Panc1 (cell line): ENCODE data around the gene FNIP2. TPM values are rescaled to one million over a fixed set of nuclear protein-coding genes. Genes with fewer than 3 reads are reported as not detected.

Source experiments
- ATAC-seq: fragments of 200-7000 bp; cut with Tn5 transposase; 2 replicates; pipeline ENCODE4 v1.9.1; 2020; ENCODE audit warnings: mild to moderate bottlenecking, moderate library complexity
- BruUV-seq: library from RNA; stranded (reverse); fragments of 400-500 nt; replicated peaks from 2 replicates; lab custom pipeline; 2021; lab: Mats Ljungman, UMichigan
- CTCF ChIA-PET: fragments of 300-600 bp; sonication (Branson Sonifier 250); formaldehyde crosslinking; loops from one replicate; lab custom pipeline; 2022; ENCODE audit warnings: antibody characterized with exemption; lab: Charles Lee
- POLR2A ChIA-PET: fragments of 300-600 bp; sonication (Branson Sonifier 250); formaldehyde crosslinking; loops from one replicate; lab custom pipeline; 2022; ENCODE audit warnings: antibody characterized with exemption; lab: Charles Lee
- DNase-seq: peaks from one replicate; pipeline ENCODE4 v3.0.0-alpha.2; 2010; ENCODE audit warnings: low read depth, low spot score
- H3K27ac ChIP-seq: 2 replicates; pipeline ENCODE4 v1.5.1; 2011; ENCODE audit warnings: mild to moderate bottlenecking, low read length, inconsistent platforms
- H3K27me3 ChIP-seq: fragments of 200-500 bp; sonication (Bioruptor generic); 2 replicates; pipeline ENCODE4 v1.6.0; 2014; ENCODE audit warnings: low read length, inconsistent platforms; ENCODE audit not compliant: control insufficient read depth, insufficient read depth
- H3K36me3 ChIP-seq: fragments of 200-500 bp; sonication (Bioruptor generic); 2 replicates; pipeline ENCODE4 v1.5.1; 2014; ENCODE audit warnings: inconsistent platforms, mild to moderate bottlenecking, low read length, moderate library complexity; ENCODE audit not compliant: control insufficient read depth, insufficient read depth
- H3K4me1 ChIP-seq: 2 replicates; pipeline ENCODE4 v1.5.1; 2011; ENCODE audit warnings: inconsistent platforms, mild to moderate bottlenecking, low read length, moderate library complexity; ENCODE audit not compliant: control insufficient read depth, insufficient read depth
- H3K4me3 ChIP-seq, 2 experiments: 2 replicates each; pipeline ENCODE4 v1.5.1; 2011 to 2012; ENCODE audit warnings: low read depth in 2 of 2, low read length in 2 of 2, mild to moderate bottlenecking in 2 of 2, inconsistent platforms in 1 of 2, moderate library complexity in 1 of 2
- H3K9me3 ChIP-seq: fragments of 200-500 bp; sonication (Bioruptor generic); 2 replicates; pipeline ENCODE4 v1.5.1; 2014; ENCODE audit warnings: low read depth, mild to moderate bottlenecking, inconsistent platforms, low read length, moderate library complexity; ENCODE audit not compliant: control insufficient read depth, insufficient read depth
- POLR2AphosphoS5 ChIP-seq: IDR thresholded peaks from 2 replicates; pipeline ENCODE4 v1.6.1; 2012; ENCODE audit warnings: mild to moderate bottlenecking, low read depth, low read length, moderate library complexity
- SIN3A ChIP-seq: IDR thresholded peaks from 2 replicates; pipeline ENCODE4 v1.6.1; 2012; ENCODE audit warnings: low read depth, mild to moderate bottlenecking, low read length, moderate library complexity, borderline replicate concordance; ENCODE audit not compliant: insufficient read depth
- TCF7L2 ChIP-seq: IDR thresholded peaks from 2 replicates; pipeline ENCODE4 v1.6.1; 2011; ENCODE audit warnings: mild to moderate bottlenecking, low read depth, low read length, inconsistent platforms
- in situ Hi-C: cut with HindIII; loops from 2 replicates; pipeline ENCODE4 v1.10.0; 2016; ENCODE audit warnings: low sequenced_read_pairs, low pct_unique_long_range_greater_than_20kb
- intact Hi-C: fragments of 100-400 bp; cut with micrococcal nuclease; formaldehyde crosslinking; loops from one replicate; pipeline ENCODE4 v1.10.0; 2022; ENCODE audit not compliant: unreplicated experiment
- total RNA-seq: library from RNA; stranded (reverse); gene quantifications from one replicate; pipeline ENCODE4 v1.2.1, GENCODE V29; 2021; ENCODE audit not compliant: unreplicated experiment
- TF ChIP-seq, protein P1 (sequence below): fragments of 450-650 bp; IDR thresholded peaks from 2 replicates; pipeline ENCODE4 v1.5.1; 2017; ENCODE audit warnings: mild to moderate bottlenecking
- TF ChIP-seq, protein P2 (sequence below), 2 experiments: IDR thresholded peaks; 2 replicates each; pipeline ENCODE4 v1.6.1; 2011 to 2012; ENCODE audit warnings: low read depth in 2 of 2, control low read depth in 1 of 2, low read length in 1 of 2, mild to moderate bottlenecking in 1 of 2, moderate library complexity in 1 of 2; ENCODE audit not compliant: insufficient read depth in 1 of 2

FNIP2 gene
- total RNA-seq, 1 experiment from 2014 or later = 17.7 TPM

DNA sequence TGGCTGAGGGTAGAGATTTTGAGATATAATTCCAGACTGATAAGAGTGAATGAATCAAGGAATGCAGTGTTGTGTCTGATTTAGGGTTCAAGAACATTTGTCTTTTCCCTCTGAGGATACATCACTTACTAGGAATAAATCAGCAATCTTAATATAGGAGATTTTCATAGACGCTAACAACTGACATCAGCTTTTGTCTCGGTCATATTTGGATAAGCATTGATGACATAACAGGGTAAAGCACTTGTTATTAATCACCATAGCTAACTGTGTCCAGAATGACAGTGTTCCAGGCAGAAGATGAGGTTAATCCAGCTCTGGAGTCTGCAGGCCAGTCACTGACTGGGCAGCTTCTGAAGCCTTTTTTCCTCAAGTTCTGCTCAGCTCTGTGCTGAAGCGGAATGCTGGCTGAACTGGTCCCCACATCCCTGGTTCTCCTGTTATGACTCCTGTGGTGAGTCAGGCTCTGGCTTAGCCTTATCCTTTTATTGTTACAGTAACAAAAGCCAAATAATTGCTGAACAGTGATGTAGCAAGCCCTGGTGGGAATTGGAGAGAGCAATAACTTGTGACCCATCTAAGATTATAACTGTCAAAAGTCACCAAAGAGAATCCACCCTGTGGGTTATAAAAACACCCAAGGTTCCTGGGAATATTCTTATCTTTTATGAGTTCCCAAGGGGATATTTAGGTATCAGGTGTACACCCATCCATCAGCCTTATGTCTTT is 41.8 kb downstream of the FNIP2 start:
- POLR2A ChIA-PET = interaction anchor here (0.5 kb wide), 1 partner anchor 30 kb away, joined by 3 read pairs; no protein-coding TSS in a partner anchor
- no peak overlapping the region for H3K4me3 ChIP-seq

DNA sequence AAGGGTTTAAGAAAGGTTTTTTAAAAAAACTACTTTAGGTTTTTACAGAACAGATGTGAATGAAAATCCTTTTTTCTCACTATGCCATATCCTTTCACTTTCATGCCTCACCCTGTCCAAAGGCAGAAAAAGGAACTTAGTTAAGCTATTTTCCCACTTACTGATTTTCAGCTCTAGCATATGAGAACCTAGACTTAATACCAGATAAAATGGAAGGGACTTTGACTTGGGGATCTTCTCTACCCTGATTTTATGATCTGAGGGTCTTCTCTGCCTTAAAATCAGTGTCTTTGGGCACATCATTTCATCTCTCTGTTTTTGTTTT is 42.4 kb downstream of the FNIP2 start:
- CTCF ChIA-PET = no interaction called here
- Histone ChIP-seq H3K36me3 (no peaks in the 10 kb centered on the region), H3K27me3 (no peaks in the 10 kb centered on the region), H3K4me1 (peaks cover 29% of the 10 kb centered on the region), H3K9me3 (no peaks in the 10 kb centered on the region), H3K4me3 (no peak overlapping the region), H3K27ac (peak overlapping the region; percentile 72)
- intact Hi-C loops (no loop called here), in situ Hi-C loops (no loop called here)
- TF ChIP-seq POLR2AphosphoS5 (no peak), SIN3A (no peak), TCF7L2 (no peak)
- TF ChIP-seq, protein P1, sequence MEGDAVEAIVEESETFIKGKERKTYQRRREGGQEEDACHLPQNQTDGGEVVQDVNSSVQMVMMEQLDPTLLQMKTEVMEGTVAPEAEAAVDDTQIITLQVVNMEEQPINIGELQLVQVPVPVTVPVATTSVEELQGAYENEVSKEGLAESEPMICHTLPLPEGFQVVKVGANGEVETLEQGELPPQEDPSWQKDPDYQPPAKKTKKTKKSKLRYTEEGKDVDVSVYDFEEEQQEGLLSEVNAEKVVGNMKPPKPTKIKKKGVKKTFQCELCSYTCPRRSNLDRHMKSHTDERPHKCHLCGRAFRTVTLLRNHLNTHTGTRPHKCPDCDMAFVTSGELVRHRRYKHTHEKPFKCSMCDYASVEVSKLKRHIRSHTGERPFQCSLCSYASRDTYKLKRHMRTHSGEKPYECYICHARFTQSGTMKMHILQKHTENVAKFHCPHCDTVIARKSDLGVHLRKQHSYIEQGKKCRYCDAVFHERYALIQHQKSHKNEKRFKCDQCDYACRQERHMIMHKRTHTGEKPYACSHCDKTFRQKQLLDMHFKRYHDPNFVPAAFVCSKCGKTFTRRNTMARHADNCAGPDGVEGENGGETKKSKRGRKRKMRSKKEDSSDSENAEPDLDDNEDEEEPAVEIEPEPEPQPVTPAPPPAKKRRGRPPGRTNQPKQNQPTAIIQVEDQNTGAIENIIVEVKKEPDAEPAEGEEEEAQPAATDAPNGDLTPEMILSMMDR = no peak
- TF ChIP-seq, protein P2, sequence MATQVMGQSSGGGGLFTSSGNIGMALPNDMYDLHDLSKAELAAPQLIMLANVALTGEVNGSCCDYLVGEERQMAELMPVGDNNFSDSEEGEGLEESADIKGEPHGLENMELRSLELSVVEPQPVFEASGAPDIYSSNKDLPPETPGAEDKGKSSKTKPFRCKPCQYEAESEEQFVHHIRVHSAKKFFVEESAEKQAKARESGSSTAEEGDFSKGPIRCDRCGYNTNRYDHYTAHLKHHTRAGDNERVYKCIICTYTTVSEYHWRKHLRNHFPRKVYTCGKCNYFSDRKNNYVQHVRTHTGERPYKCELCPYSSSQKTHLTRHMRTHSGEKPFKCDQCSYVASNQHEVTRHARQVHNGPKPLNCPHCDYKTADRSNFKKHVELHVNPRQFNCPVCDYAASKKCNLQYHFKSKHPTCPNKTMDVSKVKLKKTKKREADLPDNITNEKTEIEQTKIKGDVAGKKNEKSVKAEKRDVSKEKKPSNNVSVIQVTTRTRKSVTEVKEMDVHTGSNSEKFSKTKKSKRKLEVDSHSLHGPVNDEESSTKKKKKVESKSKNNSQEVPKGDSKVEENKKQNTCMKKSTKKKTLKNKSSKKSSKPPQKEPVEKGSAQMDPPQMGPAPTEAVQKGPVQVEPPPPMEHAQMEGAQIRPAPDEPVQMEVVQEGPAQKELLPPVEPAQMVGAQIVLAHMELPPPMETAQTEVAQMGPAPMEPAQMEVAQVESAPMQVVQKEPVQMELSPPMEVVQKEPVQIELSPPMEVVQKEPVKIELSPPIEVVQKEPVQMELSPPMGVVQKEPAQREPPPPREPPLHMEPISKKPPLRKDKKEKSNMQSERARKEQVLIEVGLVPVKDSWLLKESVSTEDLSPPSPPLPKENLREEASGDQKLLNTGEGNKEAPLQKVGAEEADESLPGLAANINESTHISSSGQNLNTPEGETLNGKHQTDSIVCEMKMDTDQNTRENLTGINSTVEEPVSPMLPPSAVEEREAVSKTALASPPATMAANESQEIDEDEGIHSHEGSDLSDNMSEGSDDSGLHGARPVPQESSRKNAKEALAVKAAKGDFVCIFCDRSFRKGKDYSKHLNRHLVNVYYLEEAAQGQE (IDR thresholded peaks at IDR 0.05; ENCODE audit: insufficient read depth in 1 of 2, low read depth in 2 of 2, low read length in 1 of 2) = no peak
- POLR2A ChIA-PET = interaction anchor here (0.5 kb wide), 1 partner anchor 29 kb away, joined by 3 read pairs; no protein-coding TSS in a partner anchor
- DNase-seq (no peak), ATAC-seq (no peak)
- BruUV-seq = no TSS peak

More for the DNA sequence above, 41.8 kb downstream of the FNIP2 start:
- DNase-seq (peak; percentile 61), ATAC-seq (peak; percentile 83)
- Histone ChIP-seq H3K36me3 (no peaks in the 10 kb centered on the region), H3K4me1 (peaks cover 30% of the 10 kb centered on the region), H3K27me3 (no peaks in the 10 kb centered on the region), H3K9me3 (no peaks in the 10 kb centered on the region), H3K27ac (peak overlapping the region; percentile 72)
- intact Hi-C loops (no loop called here), in situ Hi-C loops (no loop called here)
- CTCF ChIA-PET = no interaction called here
- BruUV-seq = no TSS peak
- no peak for TF ChIP-seq TCF7L2
- TF ChIP-seq, protein P2 (IDR thresholded peaks at IDR 0.05; ENCODE audit: insufficient read depth in 1 of 2, low read depth in 2 of 2, low read length in 1 of 2) = no peak
- no peak for TF ChIP-seq POLR2AphosphoS5
- TF ChIP-seq, protein P1 = no peak
- TF ChIP-seq SIN3A = no peak
